Measurements from ENCODE around the gene IFNAR2.
"Not testable (repeated sequence)": the region's sequence is repeated elsewhere in the genome, so short reads cannot be mapped to it uniquely, and the experiment has no call there.

IFNAR2 gene

DNA sequence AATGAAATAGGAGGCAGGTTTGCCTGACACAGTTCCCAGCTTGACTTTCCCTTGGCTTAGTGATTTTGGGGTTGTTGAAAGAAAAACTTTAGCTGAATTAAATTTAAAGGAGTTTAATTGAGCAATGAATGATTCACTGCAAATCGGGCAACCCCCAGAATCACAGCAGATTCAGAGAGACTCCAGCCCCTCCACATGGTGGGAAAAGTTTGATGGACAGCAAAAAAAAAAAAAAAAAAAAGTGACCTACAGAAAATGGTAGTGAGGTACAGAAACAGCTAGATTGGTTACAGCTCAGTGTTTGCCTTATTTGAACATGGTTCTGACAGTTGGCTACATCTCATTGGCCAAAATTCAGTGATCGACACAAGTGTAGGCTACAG, 12.6 kb upstream of the IFNAR2 start:
- no peak for DNase-seq

DNA sequence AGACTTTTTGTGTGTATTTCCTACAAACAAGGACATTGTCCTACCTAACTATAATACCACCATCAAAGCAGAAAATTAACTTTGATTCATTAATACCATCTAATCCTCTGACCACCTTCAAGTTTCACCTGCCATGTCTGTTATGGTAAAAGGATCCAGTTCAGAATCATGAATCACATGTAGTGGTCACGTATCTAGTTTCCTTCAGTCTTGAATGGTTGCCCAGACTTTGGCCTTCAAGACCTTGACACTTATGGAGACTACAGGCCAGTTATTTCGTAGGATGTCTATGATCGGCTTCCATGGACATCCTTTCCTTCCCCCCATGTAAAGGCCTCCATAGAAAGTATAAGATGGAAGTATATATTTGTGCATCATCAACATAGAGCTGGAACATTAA, 10.4 kb upstream of the IFNAR2 start:
- no peak for DNase-seq

DNA sequence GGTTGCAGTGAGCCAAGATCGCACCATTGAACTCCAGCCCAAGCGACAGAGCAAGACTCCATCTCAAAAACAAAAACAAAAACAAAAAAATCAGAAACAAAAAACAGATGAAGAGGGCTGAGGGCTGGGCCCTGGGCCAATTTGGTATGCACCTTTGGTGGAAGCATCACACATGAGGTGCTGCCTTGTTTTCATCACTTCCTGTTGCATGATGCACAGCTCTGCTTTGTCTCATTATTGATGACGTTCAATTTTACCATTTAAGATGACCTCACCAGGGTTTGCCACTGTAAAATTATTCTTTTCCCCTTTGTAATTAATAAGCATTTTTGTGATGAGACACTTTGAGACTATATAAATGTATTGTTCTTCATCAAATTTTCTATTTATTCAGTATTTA, 9.8 kb upstream of the IFNAR2 start:
- no peak for DNase-seq

DNA sequence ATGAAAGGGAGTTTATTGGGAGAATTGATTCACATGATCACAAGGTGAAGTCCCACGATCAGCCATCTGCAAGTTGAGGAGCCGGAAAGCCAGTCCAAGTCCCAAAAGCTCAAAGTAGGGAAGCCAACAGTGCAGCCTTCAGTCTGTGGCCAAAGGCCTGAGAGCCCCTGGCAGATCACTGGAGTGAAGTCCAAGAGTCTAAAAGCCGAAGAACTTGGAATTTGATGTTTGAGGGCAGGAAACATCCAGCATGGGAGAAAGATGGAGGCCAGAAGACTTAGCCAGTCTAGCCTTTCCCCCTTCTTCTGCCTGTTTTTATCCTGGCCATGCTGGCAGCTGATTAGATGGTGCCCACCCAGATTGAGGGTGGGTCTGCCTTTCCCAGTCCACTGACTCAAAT, 4.4 kb upstream of the IFNAR2 start:
- DNase-seq, result not testable (repeated sequence)

DNA sequence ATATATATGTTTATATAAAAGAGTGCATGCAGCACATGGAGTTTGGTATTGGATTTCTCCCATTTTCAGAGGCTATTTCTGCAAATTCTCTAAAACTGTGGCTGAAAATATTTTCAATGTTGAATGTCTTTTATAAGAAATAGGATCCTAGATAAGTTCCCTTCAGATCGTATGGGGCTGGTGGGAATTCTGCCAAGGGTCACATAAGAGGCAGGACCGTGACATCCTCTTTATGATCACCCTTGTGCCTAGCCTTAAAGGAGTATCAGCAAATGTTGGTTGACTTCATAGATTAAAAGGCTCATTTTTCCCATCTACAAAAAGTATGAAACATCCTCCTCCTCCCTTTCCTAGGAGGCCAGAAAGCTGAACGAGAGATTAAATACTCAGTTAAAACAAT, 1.3 kb upstream of the IFNAR2 start:
- DNase-seq, result no peak

DNA sequence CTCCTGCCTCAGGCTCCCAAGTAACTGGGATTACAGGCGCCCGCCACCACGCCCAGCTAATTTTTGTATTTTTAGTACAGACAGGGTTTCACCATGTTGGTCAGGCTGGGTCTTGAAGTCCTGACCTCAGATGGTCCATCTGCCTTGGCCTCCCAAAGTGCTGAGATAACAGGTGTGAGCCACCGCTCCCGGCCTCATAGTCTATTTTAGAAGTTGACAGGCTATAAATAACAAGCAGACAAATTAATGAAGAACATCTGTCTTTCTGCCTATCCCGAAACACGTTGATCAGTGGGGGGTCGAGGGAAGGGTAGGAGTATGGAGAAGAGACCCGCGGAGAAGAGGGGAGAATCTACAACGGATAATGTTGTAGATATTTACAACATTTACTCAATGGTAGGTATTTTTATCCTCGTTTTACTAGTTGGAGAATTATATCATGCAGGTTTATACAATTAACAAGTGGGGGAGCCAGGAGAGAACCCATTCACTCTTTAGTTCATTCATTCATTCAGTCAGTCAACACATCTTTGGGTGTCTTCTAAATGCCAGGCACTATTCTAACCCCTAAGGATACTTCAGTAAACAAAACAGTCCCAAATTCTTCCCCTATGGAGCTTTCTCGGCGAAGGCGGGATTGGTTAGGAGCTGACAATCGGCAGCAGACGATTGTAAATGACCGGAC, 497 bp upstream of the IFNAR2 start:
- no peak for DNase-seq

DNA sequence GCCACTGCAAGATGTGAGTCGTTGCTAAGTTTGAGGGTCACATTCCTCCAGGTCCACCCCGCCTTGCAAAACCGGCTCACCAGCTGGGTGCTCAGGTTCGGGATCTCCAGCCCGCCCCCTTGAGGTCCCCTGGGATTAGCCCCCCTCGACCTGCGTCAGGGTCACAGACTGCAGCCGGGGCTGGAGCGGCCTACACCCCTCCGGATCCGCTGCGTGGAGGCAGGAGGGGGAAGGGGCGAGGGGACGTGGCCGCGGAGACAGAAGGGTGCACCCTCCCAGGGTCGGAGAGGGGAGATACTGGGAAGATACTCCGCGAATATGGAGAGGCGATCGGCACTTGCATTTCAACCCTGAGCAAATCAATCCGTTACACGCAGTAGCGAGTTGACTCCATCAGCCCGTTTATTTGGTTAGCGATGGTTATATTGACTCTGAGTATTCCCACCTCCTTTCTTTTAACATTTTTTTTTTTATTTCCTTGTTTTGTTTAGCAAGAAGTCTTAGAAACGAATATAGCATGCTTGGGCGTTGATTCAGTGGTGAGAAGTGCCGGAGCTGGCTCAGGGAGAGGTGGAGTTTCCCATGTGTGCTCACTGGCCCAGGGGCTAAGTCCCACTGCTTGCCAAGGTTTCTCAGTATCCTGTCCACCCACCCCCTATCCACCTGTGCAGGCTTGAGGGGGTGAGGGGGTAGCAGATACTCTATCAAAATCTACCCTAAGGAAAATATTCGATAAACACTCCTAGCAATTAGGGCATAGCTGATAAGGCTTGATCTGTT, 997 bp downstream of the IFNAR2 start:
- no peak for DNase-seq

DNA sequence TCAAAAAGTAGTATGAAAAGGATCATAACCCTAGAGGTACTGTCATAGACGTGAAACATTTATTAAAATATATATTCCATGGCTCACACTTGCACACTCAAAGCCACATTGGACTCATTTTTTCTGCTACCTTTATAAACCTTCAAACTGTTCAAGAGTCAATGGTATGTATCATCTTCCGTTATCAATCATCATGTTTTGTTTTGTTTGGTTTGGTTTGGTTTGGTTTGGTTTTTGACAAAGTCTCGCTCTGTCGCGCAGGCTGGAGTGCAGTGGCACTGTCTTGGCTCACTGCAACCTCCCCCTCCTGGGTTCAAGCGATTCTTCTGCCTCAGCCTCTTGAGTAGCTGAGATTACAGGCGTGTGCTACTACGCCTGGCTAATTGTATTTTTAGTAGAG, 1.8 kb downstream of the IFNAR2 start:
- DNase-seq, result peak; percentile 38 to 44

DNA sequence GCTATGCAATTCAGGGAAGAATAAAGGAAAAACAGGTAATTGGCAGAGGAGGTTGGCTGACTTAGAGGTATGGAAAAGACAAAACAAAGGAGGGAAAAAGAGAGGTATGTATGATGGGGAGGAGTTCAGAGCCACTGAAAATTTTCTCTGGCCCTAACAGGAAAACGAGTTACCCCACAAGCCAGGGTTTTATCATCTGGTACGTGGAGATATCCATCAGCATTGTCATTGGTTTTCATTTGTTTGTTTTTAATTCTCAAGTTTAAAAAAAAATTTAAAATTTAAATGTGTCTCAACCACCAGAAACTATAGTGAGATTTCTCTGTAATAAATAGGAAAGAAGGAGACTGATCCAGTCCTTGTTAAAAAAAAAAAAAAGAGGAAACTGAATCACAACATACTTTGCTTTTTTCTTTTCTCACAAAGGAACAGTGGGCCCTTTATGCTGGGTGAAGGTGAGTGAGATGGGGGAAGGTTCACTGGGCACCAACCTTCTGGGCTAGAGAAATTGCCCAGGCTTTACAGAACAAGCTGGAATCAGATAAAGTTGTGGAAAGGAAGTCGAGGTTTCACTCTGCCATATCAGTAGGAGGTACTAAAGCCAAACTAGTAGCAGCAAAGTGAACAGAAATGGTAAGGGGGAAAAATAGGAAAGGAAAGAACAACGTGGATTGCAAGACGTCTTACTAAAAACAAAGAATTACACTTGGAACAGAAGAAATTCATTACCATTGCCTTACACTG, 2.7 kb downstream of the IFNAR2 start:
- DNase-seq, result no peak

DNA sequence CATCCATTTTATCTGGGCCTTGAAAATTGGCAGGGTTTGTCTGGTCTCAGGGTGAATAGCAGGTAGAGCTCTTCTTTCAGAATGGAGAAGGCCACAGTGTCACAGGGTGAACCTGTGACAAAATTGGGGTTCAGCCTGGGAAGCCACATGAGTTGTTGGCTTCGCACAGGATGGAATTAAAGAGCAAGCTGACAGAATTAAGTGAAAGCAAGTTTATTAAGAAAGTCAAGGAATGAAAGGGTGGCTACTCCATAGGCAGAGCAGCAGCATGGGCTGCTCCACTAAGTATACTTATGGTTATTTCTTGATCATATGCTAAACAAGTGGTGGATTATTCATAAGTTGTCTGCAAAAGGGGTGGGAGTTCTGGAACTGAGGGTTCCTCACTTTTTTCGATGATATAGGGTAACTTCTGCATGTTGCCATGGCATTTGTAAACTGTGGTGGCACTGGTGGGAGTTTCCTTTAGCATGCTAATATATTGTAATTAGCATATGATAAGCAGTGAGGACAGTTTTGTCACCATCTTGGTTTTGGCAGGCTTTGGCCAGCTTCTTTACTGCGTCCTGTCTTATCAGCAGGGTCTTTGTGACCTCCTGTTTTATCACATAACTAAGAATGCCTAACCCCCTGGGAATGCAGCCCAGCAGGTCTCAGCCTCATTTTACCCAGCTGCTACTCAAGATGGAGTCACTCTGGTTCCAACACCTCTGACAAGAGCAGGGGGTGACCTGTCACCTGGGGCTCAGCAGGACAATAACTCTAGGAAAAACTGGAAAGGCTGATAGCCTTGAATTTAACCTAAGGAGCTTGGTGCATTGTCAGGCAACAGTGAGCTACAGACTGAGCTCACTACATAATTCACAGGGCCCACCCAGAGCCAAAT, 5.1 kb downstream of the IFNAR2 start:
- DNase-seq, result no peak

DNA sequence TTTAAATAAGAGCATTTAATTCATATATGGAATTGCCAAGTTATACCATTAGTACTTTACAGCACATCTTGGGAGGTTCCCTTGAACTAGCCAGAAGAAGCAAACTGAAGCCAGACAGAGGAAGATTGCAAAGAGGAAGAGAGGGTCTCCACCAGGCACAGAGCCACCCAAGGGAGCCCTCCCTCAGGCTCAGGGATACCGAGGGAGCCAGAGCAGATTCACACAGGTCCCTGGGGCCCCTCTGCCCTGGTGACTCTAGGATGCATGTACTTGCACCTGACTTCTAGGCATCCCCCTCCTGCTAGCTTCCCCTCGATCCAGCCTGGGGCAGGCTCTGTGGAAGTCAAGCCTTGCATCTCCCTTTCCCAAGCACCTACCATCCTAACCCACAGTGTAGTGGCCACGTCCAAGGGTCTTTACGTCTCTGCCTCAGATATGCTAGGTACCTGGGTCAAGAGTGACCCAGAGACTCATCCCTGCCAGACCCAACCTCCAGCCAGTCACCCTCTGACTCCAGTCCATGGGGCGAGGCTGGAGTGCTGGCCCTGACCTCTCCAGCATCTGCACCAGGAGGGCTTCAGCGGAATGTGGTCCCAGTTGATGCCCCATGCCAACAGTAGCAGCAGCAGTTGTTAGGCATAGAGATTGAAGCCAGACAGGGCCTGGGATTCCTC, 6.4 kb downstream of the IFNAR2 start:
- DNase-seq, result no peak

DNA sequence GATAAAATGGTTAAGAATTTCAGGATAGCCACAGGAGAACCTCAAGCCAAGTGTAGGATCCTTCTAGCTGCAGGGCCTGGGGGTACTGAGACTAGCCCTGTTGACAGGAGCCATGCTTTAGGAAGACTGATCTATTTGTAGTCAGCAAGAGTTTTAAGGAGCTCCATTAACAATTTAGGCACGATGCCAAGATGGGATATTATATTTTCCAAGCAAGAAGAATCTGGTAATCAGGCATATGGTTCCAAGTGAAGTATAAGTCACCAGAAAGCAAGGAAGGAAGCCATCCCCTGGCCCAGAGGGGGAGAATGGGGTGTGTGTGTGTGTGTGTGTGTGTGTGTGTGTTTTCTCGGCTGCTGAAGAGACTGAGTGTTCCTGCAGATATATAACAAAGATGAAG, 7.0 kb downstream of the IFNAR2 start:
- no peak for DNase-seq

DNA sequence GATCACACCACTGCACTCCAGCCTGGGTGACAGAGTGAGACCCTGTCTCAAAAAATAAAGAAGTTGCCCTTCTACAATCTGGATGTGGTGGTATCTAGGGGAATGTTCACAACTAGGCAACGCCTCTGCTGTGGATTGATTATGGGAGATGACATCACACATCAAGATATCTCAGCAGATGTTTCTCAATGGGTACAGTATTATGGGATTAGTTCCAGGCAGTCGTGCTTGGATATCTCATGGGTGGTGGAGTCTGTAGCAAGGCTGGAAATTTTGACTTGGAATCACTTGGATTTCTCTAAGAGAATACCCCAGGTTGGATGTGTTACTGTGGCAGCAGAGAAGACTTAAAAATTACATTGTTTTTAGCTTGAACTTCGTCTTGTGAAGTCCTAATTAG, 7.7 kb downstream of the IFNAR2 start:
- DNase-seq, result no peak

DNA sequence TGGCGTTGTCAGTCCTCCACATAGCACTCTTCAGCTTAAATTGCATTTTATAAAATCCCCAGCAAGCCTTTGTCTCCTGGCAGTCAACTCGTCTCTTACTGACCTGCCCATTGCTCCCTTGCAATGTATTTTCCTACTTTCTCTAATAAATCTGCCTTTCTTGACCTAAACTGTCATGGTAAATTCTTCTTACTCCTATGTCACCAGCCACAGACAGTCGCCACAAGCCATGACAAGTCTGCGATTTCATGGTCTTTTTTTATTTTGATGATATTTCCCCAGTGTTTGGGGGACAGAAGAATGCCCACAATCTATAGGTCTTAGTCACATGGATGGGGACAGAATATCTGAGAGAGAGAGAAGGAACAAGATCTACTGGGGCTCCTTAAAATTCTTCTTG, 8.4 kb downstream of the IFNAR2 start:
- DNase-seq, result no peak

DNA sequence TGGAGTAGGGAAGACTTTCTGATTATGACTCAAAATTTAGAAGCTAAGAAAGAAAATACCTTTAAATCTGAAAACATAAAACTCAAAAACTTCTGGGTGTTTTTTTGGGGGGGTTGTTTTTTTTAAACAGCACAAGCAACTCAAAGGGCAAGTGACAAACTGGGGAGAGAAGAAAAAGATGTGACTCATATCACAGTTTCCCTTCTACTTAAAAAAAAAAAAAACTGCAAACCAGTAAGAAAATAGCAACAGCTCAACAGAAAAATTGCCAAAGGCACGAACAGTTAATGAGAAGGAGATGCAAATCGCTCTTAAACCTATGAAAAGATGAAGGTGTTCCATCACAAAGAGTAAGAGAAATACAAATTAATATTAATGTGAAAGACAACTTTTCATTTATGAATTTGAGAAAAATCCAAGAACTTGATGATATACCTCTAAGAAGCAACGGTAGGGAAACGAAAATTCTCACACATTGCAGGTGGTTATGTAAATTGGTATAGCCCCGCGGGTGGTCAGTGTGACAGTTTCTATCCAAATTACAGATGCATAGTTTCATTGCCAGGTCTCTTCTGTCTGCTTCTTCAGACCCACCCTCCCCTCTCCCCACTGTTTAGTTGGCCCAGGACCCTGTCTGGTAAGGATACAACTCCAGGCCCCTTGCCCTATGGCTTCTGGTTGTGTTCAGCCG, 9.0 kb downstream of the IFNAR2 start:
- no peak for DNase-seq

DNA sequence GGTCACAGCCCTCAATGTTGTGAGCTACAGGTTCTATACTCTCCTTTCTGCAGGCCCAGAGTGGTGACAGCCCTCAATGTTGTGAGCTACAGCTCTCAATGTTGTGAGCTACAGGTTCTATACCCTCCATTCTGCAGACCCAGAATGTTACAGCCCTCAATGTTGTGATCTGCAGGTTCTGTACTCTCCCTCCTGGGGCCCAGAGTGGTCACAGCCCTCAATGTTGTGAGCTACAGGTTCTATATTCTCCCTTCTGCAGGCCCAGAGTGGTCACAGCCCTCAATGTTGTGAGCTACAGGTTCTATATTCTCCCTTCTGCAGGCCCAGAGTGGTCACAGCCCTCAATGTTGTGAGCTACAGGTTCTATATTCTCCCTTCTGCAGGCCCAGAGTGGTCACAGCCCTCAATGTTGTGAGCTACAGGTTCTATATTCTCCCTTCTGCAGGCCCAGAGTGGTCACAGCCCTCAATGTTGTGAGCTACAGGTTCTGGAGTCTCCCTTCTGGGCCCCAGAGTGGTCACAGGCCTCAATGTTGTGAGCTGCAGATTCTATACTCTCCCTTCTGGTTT, 9.9 kb downstream of the IFNAR2 start:
- not testable (repeated sequence) for DNase-seq

DNA sequence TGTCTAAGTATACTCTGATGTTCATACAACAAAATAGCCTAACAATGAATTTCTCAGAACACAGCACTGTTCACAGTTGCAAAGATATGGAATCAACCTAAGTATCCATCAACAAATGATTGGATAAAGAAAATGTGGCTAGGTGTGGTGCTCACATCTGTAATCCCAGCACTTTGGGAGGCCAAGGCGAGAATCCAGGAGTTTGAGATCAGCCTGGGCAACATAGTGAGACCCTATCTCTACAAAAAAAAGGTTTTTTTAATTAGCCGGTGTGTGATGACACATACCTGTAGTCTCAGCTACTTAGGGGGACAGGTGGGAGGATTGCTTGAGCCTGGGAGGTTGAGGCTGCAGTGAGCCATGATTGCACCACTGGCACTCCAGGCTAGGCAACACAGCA, 10.7 kb downstream of the IFNAR2 start:
- DNase-seq, result no peak

DNA sequence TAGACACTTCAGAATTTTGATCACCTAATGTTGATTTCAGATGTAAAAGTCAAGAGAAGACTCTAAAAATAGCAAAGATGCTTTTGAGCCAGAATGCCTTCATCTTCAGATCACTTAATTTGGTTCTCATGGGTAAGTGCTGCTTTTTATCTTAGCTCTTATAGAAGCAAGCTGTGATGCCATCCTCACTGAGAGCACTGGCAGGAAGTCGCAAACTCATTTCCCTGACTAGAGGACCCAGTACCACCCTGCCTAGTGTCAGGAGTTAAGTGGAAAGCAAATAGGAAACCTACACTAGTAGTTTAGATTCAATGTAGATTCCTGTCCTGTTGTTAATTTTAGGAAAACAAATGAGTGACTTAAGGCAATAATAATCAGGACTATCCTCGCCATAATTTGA, 12.1 kb downstream of the IFNAR2 start:
- DNase-seq, result no peak

DNA sequence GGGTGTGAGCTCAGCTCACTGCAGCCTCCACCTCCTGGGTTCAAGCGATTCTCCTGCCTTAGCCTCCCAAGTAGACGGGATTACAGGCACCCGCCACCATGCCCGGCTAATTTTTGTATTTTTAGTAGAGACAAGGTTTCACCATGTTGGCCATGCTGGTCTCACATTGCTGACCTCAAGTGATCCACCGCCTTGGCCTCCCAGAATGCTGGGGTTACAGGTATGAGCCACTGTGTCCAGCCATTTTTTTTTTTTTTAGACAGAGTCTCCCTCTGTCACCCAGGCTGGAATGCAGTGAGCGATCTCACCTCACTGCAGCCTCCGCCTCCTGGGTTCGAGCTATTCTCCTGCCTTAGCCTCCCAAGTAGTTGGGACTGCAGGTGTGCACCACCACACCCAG, 13.1 kb downstream of the IFNAR2 start:
- DNase-seq, result not testable (repeated sequence)

DNA sequence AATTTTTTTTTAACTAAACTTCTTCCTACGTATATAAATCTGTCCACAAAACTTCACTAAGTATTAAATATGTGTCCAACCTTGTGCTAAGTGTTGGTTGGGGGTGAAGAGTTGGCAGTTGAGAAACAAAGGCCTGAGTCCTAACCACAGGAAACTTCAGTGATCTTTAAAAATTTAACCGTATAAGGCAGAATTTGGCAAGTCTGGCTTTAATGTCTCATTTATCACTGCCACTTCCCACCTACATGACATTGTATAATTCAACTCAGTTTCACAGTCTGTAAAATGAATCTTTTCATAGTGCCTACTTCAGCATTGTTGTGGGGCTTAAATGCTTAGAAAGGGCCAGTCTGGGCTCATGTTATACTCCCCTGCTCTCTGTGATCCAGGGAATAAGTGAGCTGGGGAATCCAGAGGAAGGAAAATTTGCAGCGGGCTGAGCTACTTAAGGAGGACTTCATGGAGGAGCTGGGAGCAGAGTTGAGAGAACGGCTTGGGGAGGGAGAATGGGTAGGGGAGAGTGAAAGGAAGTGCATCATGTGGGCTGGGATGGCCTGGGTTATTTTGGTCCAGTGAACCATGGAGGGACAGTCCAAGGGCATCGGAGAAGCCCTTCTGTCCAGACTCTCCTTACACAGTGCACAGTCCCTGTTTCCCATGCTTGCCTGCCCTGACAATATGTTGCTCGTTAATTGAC, 14.5 kb downstream of the IFNAR2 start:
- DNase-seq, result no peak

DNA sequence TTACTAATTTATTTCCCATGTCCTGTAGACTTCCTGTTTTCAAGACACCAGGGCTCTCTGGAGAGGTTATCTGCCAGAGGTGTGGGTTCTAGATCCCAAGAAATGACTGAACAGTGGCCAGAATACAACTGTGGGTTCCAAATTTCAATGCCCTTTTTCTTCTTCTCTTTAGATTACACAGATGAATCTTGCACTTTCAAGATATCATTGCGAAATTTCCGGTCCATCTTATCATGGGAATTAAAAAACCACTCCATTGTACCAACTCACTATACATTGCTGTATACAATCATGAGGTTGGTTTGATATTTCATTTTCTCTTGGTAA, 15.0 kb downstream of the IFNAR2 start:
- no peak for DNase-seq
